SK-N-SH treated with all-trans-retinoic acid at 6 μM for 48 hours (cell line): ENCODE data around the gene DNAH7.

Experiments
- ATAC-seq: fragments of 200-7000 bp; cut with Tn5 transposase; 3 replicates; pipeline ENCODE4 v1.9.1; 2020; ENCODE audit warnings: mild to moderate bottlenecking, moderate library complexity
- ARNTL ChIP-seq: fragments of 450-650 bp; formaldehyde crosslinking; IDR thresholded peaks from 2 replicates; pipeline ENCODE4 v1.5.0; 2020; ENCODE audit warnings: low read depth, mild to moderate bottlenecking, moderate library complexity, borderline replicate concordance
- BACH2 ChIP-seq: fragments of 250-450 bp; sonication (Bioruptor Pico); IDR thresholded peaks from 2 replicates; pipeline ENCODE4 v1.9.0; 2021; ENCODE audit warnings: mild to moderate bottlenecking, borderline replicate concordance
- CREB5 ChIP-seq: fragments of 250-450 bp; sonication (Bioruptor Pico); IDR thresholded peaks from 2 replicates; pipeline ENCODE4 v1.5.1; 2020; ENCODE audit warnings: low read depth, mild to moderate bottlenecking, moderate library complexity
- CSDC2 ChIP-seq: fragments of 250-450 bp; sonication (Bioruptor Pico); IDR thresholded peaks from 2 replicates; pipeline ENCODE4 v1.5.0; 2020; ENCODE audit warnings: mild to moderate bottlenecking, moderate library complexity
- CSRNP3 ChIP-seq: fragments of 250-450 bp; sonication (Bioruptor Pico); IDR thresholded peaks from 2 replicates; pipeline ENCODE4 v1.5.1; 2021; ENCODE audit warnings: mild to moderate bottlenecking, moderate library complexity
- ESRRG ChIP-seq: fragments of 250-450 bp; sonication (Bioruptor Pico); IDR thresholded peaks from 2 replicates; pipeline ENCODE4 v1.6.1; 2021; ENCODE audit warnings: mild to moderate bottlenecking
- GLIS3 ChIP-seq: fragments of 250-450 bp; sonication (Bioruptor Pico); IDR thresholded peaks from 2 replicates; pipeline ENCODE4 v1.5.0; 2020; ENCODE audit warnings: mild to moderate bottlenecking, moderate library complexity
- ISL1 ChIP-seq: fragments of 250-450 bp; sonication (Bioruptor Pico); IDR thresholded peaks from 2 replicates; pipeline ENCODE4 v2.1.2; 2022; ENCODE audit warnings: mild to moderate bottlenecking, moderate library complexity
- OSR1 ChIP-seq: fragments of 250-450 bp; sonication (Bioruptor Pico); IDR thresholded peaks from 2 replicates; pipeline ENCODE4 v1.8.0; 2022; ENCODE audit warnings: moderate library complexity, mild to moderate bottlenecking, inconsistent platforms
- PATZ1 ChIP-seq: fragments of 250-450 bp; sonication (Bioruptor Pico); IDR thresholded peaks from 2 replicates; pipeline ENCODE4 v1.8.0; 2020; ENCODE audit warnings: mild to moderate bottlenecking, moderate library complexity, borderline replicate concordance
- POU6F1 ChIP-seq: fragments of 250-450 bp; sonication (Bioruptor Pico); IDR thresholded peaks from 2 replicates; pipeline ENCODE4 v1.8.0; 2021; ENCODE audit warnings: low read depth, mild to moderate bottlenecking, moderate library complexity, borderline replicate concordance
- PPARA ChIP-seq: fragments of 250-450 bp; sonication (Bioruptor Pico); IDR thresholded peaks from 2 replicates; pipeline ENCODE4 v1.5.0; 2020; ENCODE audit warnings: mild to moderate bottlenecking, borderline replicate concordance
- RARB ChIP-seq: fragments of 250-450 bp; sonication (Bioruptor Pico); IDR thresholded peaks from 2 replicates; pipeline ENCODE4 v1.8.0; 2021; ENCODE audit warnings: mild to moderate bottlenecking, moderate library complexity
- SNAI2 ChIP-seq: fragments of 250-450 bp; sonication (Bioruptor Pico); IDR thresholded peaks from 2 replicates; pipeline ENCODE4 v1.5.0; 2020; ENCODE audit warnings: mild to moderate bottlenecking, moderate library complexity
- TCF4 ChIP-seq: fragments of 250-450 bp; sonication (Bioruptor Pico); IDR thresholded peaks from 2 replicates; pipeline ENCODE4 v1.8.0; 2021; ENCODE audit warnings: mild to moderate bottlenecking, moderate library complexity, borderline replicate concordance
- TOX ChIP-seq: fragments of 250-450 bp; sonication (Bioruptor Pico); IDR thresholded peaks from 2 replicates; pipeline ENCODE4 v1.8.0; 2021; ENCODE audit warnings: mild to moderate bottlenecking, moderate library complexity, borderline replicate concordance
- TSHZ2 ChIP-seq: fragments of 250-450 bp; sonication (Bioruptor Pico); IDR thresholded peaks from 2 replicates; pipeline ENCODE4 v1.5.0; 2020; ENCODE audit warnings: mild to moderate bottlenecking, moderate library complexity
- ZC3H10 ChIP-seq: fragments of 250-450 bp; sonication (Bioruptor Pico); IDR thresholded peaks from 2 replicates; pipeline ENCODE4 v1.5.1; 2021; ENCODE audit warnings: mild to moderate bottlenecking, moderate library complexity
- ZFP3 ChIP-seq: fragments of 250-450 bp; sonication (Bioruptor Pico); IDR thresholded peaks from 2 replicates; pipeline ENCODE4 v1.5.0; 2020; ENCODE audit warnings: mild to moderate bottlenecking, moderate library complexity
- ZFP30 ChIP-seq: fragments of 450-650 bp; formaldehyde crosslinking; IDR thresholded peaks from 2 replicates; pipeline ENCODE4 v1.5.0; 2022; ENCODE audit warnings: mild to moderate bottlenecking, moderate library complexity
- ZNF565 ChIP-seq: fragments of 450-650 bp; formaldehyde crosslinking; conservative IDR thresholded peaks from 2 replicates; pipeline ENCODE4 v1.5.0; 2020; ENCODE audit warnings: low read depth, mild to moderate bottlenecking, moderate library complexity
- ZNF70 ChIP-seq: fragments of 450-650 bp; formaldehyde crosslinking; IDR thresholded peaks from 2 replicates; pipeline ENCODE4 v1.5.0; 2020; ENCODE audit warnings: mild to moderate bottlenecking, moderate library complexity
- ZNF8 ChIP-seq: fragments of 450-650 bp; formaldehyde crosslinking; IDR thresholded peaks from 2 replicates; pipeline ENCODE4 v1.5.0; 2020; ENCODE audit warnings: mild to moderate bottlenecking, moderate library complexity

The DNAH7 gene

GRCh38 chr2:195695002-195695631 lies 373.5 kb downstream of the DNAH7 start:
- no peak for ATAC-seq
- TF ChIP-seq RARB (no peak), BACH2 (CRISPR knock-in tag) (no peak), ZC3H10 (CRISPR knock-in tag) (no peak), ESRRG (CRISPR knock-in tag) (no peak), TOX (CRISPR knock-in tag) (no peak), CSRNP3 (CRISPR knock-in tag) (no peak), TSHZ2 (CRISPR knock-in tag) (no peak), ZNF8 (CRISPR knock-in tag) (no peak), ZFP30 (CRISPR knock-in tag) (no peak), SNAI2 (no peak), GLIS3 (no peak), ARNTL (CRISPR knock-in tag) (no peak), CREB5 (CRISPR knock-in tag) (no peak), POU6F1 (CRISPR knock-in tag) (no peak), PATZ1 (CRISPR knock-in tag) (no peak)

- ATAC-seq = no peak
- TF ChIP-seq OSR1 = no peak
- TF ChIP-seq ZNF8 (CRISPR knock-in tag) = no peak
- TF ChIP-seq ZFP3 (CRISPR knock-in tag) = no peak
- TF ChIP-seq CREB5 (CRISPR knock-in tag) = no peak
- no peak for TF ChIP-seq BACH2 (CRISPR knock-in tag)
- TF ChIP-seq GLIS3 = no peak
- no peak for TF ChIP-seq PATZ1 (CRISPR knock-in tag)
- no peak for TF ChIP-seq CSRNP3 (CRISPR knock-in tag)
- no peak for TF ChIP-seq ZNF565
- no peak for TF ChIP-seq ISL1 (CRISPR knock-in tag)
- TF ChIP-seq ESRRG (CRISPR knock-in tag) = no peak
- TF ChIP-seq ZNF70 (CRISPR knock-in tag) = no peak
- no peak for TF ChIP-seq RARB
- no peak for TF ChIP-seq PPARA (CRISPR knock-in tag)
- TF ChIP-seq SNAI2 = no peak
- no peak for TF ChIP-seq POU6F1 (CRISPR knock-in tag)
- TF ChIP-seq ARNTL (CRISPR knock-in tag) = no peak
- TF ChIP-seq TCF4 (CRISPR knock-in tag) = no peak
- TF ChIP-seq ZC3H10 (CRISPR knock-in tag) = no peak
- no peak for TF ChIP-seq CSDC2 (CRISPR knock-in tag)
Measured at GRCh38 chr2:195694553-195694952, 374.1 kb downstream of the DNAH7 start.
